ENCODE results near the gene FOXP1. TPM values are rescaled to one million over a fixed set of nuclear protein-coding genes. Genes with fewer than 3 reads are reported as not detected.

Gene FOXP1
- total and polyA plus RNA-seq, 9 donors: 17.6 to 28.2 (median 20.5) TPM

DNA sequence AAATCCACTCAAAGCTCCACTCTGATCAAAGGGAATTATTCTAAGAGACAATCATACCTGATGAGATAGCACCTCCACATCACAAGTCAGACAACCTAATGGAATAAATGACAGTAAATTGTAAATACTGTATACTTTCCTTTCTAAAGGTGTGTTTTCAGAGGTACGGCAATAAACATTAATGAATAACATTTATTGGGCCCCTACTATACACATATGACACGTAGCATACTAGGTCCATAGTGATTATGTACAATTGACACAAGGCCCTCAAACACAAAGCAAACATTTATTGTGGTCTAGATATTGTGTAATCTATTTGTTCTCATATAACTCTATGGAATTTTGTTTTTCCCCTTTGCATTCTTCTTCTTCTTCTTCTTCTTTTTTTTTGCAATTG, 429.8 kb downstream of the FOXP1 start:
- Histone ChIP-seq H3K36me3 (ENCODE audit: control insufficient read depth, insufficient read depth, low read length) (no peaks in the 10 kb centered on the region), H3K27me3 (ENCODE audit: control insufficient read depth, insufficient read depth, low read length) (no peaks in the 10 kb centered on the region), H3K4me1 (ENCODE audit: control insufficient read depth, insufficient read depth, low read length) (no peaks in the 10 kb centered on the region), H3K4me3 (ENCODE audit: low read length) (no peak overlapping the region), H3K27ac (ENCODE audit: low read length) (no peak overlapping the region), H3K9me3 (replicated peaks; ENCODE audit: control insufficient read depth, low read depth, low read length) (no peaks in the 10 kb centered on the region)
- no peak for DNase-seq
- WGBS (ENCODE audit: insufficient coverage): no CpG with 5 or more reads among the region's 2 CpGs

DNA sequence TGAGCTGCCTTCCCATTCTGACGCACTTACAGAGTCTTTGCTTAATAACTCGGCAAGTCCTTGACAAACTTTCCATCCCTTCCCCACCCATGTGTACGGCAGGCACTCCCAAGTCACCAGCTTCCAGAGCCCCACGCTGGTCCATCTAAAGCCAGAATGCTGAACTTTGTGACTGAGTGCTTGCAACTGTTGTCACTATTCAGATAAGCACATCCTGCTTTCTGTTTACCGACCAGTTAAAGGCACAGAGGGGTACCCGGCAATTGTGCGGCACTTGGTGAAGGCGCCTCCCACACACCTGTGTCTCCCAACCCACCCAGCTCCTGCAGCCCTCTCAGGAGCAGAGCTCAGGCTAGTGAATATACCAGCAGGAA, 430.6 kb downstream of the FOXP1 start:
- H3K9me3 ChIP-seq (replicated peaks; ENCODE audit: control insufficient read depth, low read depth, low read length): no peaks in the 10 kb centered on the region
- WGBS (ENCODE audit: insufficient coverage): 80% methylated on average over 4 of the region's 8 CpGs
- H3K4me1 ChIP-seq (ENCODE audit: control insufficient read depth, insufficient read depth, low read length): no peaks in the 10 kb centered on the region
- no peak overlapping the region for H3K4me3 ChIP-seq (ENCODE audit: low read length)
- no peaks in the 10 kb centered on the region for H3K36me3 ChIP-seq (ENCODE audit: control insufficient read depth, insufficient read depth, low read length)
- no peak for DNase-seq
- H3K27ac ChIP-seq (ENCODE audit: low read length): no peak overlapping the region
- no peaks in the 10 kb centered on the region for H3K27me3 ChIP-seq (ENCODE audit: control insufficient read depth, insufficient read depth, low read length)

DNA sequence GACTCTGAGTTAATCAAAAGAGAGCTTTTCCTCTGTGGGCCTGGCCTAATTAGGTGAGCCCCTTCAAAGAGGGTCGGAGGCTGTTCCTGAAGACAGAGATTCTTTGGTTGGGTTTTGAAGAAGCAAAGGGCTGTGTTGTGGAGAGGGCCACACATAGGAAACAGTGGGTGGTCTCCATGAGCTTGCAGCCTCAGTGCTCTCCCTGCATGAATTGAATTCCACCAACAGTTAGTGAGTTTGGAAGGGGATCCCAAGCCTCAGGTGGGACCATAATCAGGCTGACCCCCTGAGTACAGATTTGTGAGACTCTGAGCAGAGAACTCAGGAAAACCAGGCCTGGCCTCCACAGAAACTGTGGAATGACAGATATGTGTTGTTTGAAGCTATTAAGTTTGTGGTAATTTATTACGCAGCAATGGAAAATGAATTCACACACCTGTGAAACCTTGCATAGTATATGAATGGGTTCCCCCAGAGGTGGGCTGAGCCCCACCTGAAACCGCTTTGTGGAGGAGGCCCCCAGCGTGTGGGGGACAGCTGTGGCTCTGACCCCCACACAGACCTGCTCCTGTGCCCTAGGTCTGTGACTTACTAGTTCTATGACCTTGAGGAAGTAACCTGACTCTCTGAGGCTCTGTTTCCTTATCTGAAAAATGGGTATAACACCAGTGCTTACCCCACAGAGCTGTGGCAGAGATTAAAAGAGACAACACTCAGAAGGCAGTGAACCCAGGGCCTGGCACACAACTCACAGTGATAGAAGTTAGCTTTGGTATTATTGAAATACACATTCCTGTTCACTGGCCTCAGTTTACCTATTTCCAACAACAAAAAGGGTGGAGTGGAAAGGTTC, 431.3 kb downstream of the FOXP1 start:
- no peaks in the 10 kb centered on the region for H3K27me3 ChIP-seq (ENCODE audit: control insufficient read depth, insufficient read depth, low read length)
- 71% methylated on average over 2 of the region's 4 CpGs for WGBS (ENCODE audit: insufficient coverage)
- no peaks in the 10 kb centered on the region for H3K36me3 ChIP-seq (ENCODE audit: control insufficient read depth, insufficient read depth, low read length)
- H3K27ac ChIP-seq (ENCODE audit: low read length): no peak overlapping the region
- no peak overlapping the region for H3K4me3 ChIP-seq (ENCODE audit: low read length)
- no peaks in the 10 kb centered on the region for H3K9me3 ChIP-seq (replicated peaks; ENCODE audit: control insufficient read depth, low read depth, low read length)
- no peaks in the 10 kb centered on the region for H3K4me1 ChIP-seq (ENCODE audit: control insufficient read depth, insufficient read depth, low read length)
- DNase-seq: no peak

DNA sequence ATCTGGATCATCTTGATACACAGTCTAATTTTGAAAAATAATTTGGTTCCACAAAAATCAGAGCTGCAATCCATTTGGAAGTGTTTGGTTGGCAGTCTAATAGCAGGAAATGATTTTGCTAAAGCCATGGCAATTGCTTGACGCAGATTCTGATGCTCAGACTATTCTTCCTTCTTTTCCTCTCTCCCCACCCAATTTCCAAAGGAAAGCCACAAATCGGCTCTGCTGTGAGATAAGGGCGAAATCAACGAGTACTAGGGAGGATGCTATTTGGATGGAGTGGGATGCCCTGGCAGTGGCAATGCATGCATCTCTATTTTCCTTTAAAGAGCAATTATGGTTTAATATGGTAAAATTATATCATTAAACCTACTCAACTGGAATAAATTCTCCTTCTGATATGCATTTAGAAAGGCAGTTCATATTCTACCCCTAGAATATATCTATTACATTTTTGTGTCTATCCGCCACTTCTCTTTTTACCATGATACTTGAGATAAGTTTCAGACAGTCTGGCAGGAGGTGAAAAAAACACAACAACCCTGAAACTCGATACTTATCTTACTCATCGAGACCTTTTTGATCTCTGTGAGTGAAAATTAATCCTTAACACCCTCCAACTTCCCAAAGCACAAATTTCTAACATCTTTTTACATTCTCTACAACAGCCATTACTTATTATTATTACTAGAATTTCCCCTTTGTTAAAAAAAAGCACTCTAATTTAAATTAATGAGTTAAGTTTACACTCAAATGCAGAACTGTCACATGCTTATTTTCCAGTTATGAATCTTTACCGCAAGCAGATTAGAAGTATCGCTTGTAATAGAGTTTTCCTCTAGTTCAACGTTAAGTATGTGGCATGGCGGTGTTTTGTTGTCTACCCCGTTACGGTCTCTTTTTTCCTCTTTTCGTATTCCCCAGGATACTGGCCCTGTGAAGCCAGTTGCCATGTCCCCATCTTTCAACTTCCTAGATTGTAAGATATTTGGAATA, 433.3 kb downstream of the FOXP1 start:
- H3K36me3 ChIP-seq (ENCODE audit: control insufficient read depth, insufficient read depth, low read length): no peaks in the 10 kb centered on the region
- H3K27ac ChIP-seq (ENCODE audit: low read length): no peak overlapping the region
- DNase-seq: no peak
- H3K4me1 ChIP-seq (ENCODE audit: control insufficient read depth, insufficient read depth, low read length): no peaks in the 10 kb centered on the region
- no peaks in the 10 kb centered on the region for H3K27me3 ChIP-seq (ENCODE audit: control insufficient read depth, insufficient read depth, low read length)
- WGBS (ENCODE audit: insufficient coverage): 86% methylated on average over 2 of the region's 14 CpGs
- no peaks in the 10 kb centered on the region for H3K9me3 ChIP-seq (replicated peaks; ENCODE audit: control insufficient read depth, low read depth, low read length)
- H3K4me3 ChIP-seq (ENCODE audit: low read length): no peak overlapping the region

DNA sequence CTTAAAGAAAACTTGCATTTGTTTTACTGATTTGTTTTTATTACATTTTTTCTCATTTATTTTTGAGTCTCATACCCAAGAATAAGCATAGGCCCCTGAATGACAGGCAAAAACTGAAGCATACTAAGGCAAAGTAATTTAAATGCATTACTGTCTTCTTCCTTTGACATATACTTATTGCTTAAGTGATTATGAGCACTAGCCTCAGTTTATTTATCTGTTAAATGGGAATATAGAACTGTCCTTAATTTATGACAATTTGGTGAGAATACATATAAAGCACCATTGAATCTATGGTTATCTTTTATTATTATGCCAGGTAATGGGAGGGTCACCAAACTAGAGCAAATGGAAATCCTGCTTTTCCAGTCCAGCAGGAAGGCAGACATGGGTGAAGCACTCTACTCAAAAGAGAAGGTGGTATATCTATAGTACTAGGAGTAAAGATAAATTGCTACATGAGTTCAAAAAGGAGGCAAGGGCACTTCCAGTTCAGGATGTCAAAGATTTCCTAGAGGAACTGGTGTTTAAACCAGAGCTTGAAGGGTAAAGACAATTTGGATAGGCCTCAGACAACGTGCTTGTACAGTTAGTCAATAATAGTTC, 435.0 kb downstream of the FOXP1 start:
- H3K27ac ChIP-seq (ENCODE audit: low read length): no peak overlapping the region
- no peaks in the 10 kb centered on the region for H3K27me3 ChIP-seq (ENCODE audit: control insufficient read depth, insufficient read depth, low read length)
- H3K4me3 ChIP-seq (ENCODE audit: low read length): no peak overlapping the region
- H3K4me1 ChIP-seq (ENCODE audit: control insufficient read depth, insufficient read depth, low read length): no peaks in the 10 kb centered on the region
- 57% methylated on average over 1 of the region's 1 CpG for WGBS (ENCODE audit: insufficient coverage)
- H3K36me3 ChIP-seq (ENCODE audit: control insufficient read depth, insufficient read depth, low read length): no peaks in the 10 kb centered on the region
- no peak for DNase-seq
- H3K9me3 ChIP-seq (replicated peaks; ENCODE audit: control insufficient read depth, low read depth, low read length): no peaks in the 10 kb centered on the region

DNA sequence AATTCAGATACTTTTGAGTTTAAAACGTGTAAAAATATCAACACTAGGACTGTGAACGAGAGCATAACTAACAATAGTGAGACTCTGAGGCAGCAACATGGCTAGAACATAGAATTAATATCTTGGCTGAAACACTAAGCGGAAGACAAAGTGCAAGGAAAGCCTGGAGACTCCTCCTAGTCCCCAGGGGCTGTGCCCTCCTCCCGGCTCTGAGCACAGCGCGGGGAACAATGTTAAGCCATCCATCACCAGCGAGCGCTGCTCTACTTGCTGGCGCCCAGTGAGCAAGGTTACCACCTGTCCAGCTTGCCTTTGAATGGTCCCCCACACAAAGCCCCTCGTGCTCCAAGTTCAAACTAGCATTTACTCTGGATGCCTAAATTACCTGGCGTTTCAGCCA, 436.9 kb downstream of the FOXP1 start:
- H3K27ac ChIP-seq (ENCODE audit: low read length): no peak overlapping the region

DNA sequence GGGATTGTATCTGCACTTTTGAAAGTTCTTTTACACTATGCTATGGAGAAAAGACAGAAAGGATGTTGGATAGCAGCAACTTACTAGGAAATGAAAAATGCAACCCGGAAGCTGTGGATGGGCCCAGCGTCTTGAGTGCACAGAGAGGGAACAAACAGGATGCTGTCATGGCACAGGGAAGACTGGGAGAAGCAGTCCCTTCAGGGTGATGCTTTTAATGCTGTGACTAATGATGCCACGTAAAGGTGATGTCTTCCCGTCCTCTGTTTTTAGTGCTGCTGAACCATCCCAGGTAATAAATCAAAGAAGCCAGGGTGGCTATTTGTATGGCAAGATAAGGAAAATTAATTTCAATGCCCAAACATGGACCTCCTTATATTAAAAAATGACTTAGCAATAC, 437.6 kb downstream of the FOXP1 start:
- Histone ChIP-seq H3K27me3 (ENCODE audit: control insufficient read depth, insufficient read depth, low read length) (no peaks in the 10 kb centered on the region), H3K4me3 (ENCODE audit: low read length) (no peak overlapping the region), H3K9me3 (replicated peaks; ENCODE audit: control insufficient read depth, low read depth, low read length) (no peaks in the 10 kb centered on the region), H3K27ac (ENCODE audit: low read length) (no peak overlapping the region), H3K4me1 (ENCODE audit: control insufficient read depth, insufficient read depth, low read length) (no peaks in the 10 kb centered on the region), H3K36me3 (ENCODE audit: control insufficient read depth, insufficient read depth, low read length) (no peaks in the 10 kb centered on the region)
- DNase-seq: no peak
- whole genome bisulfite sequencing (ENCODE audit: insufficient coverage): 82% methylated on average over 2 of the region's 4 CpGs

More for the DNA sequence above, 436.9 kb downstream of the FOXP1 start:
- no peaks in the 10 kb centered on the region for H3K27me3 ChIP-seq (ENCODE audit: control insufficient read depth, insufficient read depth, low read length)
- whole genome bisulfite sequencing (ENCODE audit: insufficient coverage): 61% methylated on average over 9 of the region's 11 CpGs
- no peaks in the 10 kb centered on the region for H3K9me3 ChIP-seq (replicated peaks; ENCODE audit: control insufficient read depth, low read depth, low read length)
- no peaks in the 10 kb centered on the region for H3K36me3 ChIP-seq (ENCODE audit: control insufficient read depth, insufficient read depth, low read length)
- no peaks in the 10 kb centered on the region for H3K4me1 ChIP-seq (ENCODE audit: control insufficient read depth, insufficient read depth, low read length)
- no peak overlapping the region for H3K4me3 ChIP-seq (ENCODE audit: low read length)
- DNase-seq: no peak

DNA sequence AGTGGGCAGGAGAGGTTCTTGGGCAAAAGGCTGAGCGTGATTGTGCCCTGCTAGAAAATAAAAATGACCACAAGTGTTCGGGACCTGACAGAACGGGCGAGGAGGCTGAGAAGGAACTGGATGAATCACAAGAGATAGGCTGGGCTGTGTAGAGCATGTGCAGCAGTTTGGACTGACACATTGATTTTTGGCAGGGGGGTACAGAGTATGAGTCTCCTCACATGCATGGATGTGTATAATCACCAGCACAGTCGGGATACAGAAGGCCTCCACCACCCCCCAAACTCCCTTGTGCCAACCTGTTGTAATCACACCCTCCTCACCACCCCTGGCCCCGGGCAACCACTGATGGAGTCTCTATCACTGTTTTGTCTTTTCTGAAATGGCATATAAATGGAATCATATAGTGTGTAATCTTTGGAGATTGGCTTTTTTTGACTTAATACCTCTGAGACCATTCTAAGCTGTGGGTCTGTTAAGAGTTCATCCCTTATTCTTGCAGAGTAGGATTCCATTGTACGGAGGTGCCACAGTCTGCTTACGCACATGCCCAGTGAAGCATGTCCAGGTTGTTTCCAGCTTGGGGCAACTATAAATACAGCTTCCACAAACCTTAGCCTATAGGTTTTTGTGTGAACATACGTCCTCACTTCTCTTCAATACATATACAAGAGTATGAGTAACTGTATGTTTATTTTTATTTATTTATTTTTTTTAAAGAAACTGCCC, 438.8 kb downstream of the FOXP1 start:
- Histone ChIP-seq H3K4me1 (ENCODE audit: control insufficient read depth, insufficient read depth, low read length) (no peaks in the 10 kb centered on the region), H3K9me3 (replicated peaks; ENCODE audit: control insufficient read depth, low read depth, low read length) (no peaks in the 10 kb centered on the region), H3K27ac (ENCODE audit: low read length) (no peak overlapping the region), H3K27me3 (ENCODE audit: control insufficient read depth, insufficient read depth, low read length) (no peaks in the 10 kb centered on the region), H3K36me3 (ENCODE audit: control insufficient read depth, insufficient read depth, low read length) (no peaks in the 10 kb centered on the region), H3K4me3 (ENCODE audit: low read length) (no peak overlapping the region)
- DNase-seq: no peak
- WGBS (ENCODE audit: insufficient coverage): 89% methylated on average over 4 of the region's 9 CpGs

DNA sequence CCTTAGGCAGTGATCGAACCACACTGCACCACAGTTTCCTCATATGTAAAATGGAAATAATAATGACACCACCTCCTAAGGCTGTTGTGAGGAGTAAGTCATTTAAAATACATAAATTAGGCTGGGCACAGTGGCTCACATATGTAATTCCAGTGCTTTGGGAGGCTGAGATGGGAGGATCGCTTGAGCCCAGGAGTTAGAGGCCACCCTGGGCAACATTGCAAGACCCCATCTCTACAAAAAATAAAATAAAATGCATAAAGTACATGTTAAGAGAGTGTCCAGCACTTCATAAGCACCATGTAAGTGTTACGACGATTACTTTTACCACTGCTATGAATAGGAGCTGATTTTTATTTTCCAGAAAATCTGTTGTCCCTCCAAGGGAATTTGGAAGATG, 440.0 kb downstream of the FOXP1 start:
- DNase-seq: no peak
- no peaks in the 10 kb centered on the region for H3K9me3 ChIP-seq (replicated peaks; ENCODE audit: control insufficient read depth, low read depth, low read length)
- no peaks in the 10 kb centered on the region for H3K36me3 ChIP-seq (ENCODE audit: control insufficient read depth, insufficient read depth, low read length)
- H3K27ac ChIP-seq (ENCODE audit: low read length): no peak overlapping the region
- H3K4me1 ChIP-seq (ENCODE audit: control insufficient read depth, insufficient read depth, low read length): no peaks in the 10 kb centered on the region
- no CpG with 5 or more reads among the region's 4 CpGs for WGBS (ENCODE audit: insufficient coverage)
- no peaks in the 10 kb centered on the region for H3K27me3 ChIP-seq (ENCODE audit: control insufficient read depth, insufficient read depth, low read length)
- H3K4me3 ChIP-seq (ENCODE audit: low read length): no peak overlapping the region
